GOT3 (cell line): ENCODE results near the gene TRIM28.

ENCODE experiments used
- DNase-seq: peaks from one replicate; lab custom pipeline; 2025; ENCODE audit warnings: mixed read lengths; lab: John Stamatoyannopoulos, UW

Gene TRIM28

DNA sequence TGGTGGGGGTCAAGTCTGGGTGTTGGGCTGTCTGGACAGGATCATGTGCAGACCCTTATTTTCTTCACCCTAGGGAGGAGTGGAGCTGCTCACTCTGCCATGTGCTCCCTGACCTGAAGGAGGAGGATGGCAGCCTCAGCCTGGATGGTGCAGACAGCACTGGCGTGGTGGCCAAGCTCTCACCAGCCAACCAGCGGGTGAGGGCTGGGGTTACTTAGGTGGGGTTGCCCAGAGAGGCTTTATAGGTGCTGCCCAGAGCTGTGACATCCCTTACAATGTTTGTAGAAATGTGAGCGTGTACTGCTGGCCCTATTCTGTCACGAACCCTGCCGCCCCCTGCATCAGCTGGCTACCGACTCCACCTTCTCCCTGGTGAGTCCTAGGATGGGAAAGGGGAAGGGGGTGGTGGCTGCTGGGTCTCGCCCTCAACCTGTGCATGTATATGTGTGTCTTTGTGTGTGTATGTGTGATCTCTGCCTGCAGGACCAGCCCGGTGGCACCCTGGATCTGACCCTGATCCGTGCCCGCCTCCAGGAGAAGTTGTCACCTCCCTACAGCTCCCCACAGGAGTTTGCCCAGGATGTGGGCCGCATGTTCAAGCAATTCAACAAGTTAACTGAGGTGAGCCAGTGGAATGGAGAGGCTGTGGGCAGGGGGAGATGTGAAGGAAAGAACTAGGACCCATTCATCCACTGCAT lies 5.9 kb downstream of the TRIM28 start:
- DNase-seq = no peak

DNA sequence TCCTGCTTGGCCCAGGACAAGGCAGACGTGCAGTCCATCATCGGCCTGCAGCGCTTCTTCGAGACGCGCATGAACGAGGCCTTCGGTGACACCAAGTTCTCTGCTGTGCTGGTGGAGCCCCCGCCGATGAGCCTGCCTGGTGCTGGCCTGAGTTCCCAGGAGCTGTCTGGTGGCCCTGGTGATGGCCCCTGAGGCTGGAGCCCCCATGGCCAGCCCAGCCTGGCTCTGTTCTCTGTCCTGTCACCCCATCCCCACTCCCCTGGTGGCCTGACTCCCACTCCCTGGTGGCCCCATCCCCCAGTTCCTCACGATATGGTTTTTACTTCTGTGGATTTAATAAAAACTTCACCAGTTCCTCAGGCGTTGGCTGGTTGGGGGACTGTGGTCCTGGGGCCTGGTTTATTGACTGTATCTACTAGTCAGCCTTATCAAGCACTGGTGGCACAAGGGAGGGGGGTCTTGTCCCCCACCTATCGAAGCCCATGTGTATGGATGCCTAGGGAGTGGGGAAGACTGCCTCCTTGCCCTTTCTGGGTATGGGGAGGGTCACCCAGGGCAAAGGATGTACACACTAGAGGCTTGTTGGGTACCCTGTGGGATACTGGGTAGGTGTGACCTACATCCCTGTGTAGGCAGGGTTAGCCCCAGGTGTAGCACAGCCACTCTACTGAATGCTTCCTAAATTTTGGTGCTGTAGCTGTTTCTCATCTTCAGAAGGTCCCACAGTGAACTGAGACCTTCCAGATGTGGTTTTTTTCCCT lies 6.7 kb downstream of the TRIM28 start:
- no peak for DNase-seq

DNA sequence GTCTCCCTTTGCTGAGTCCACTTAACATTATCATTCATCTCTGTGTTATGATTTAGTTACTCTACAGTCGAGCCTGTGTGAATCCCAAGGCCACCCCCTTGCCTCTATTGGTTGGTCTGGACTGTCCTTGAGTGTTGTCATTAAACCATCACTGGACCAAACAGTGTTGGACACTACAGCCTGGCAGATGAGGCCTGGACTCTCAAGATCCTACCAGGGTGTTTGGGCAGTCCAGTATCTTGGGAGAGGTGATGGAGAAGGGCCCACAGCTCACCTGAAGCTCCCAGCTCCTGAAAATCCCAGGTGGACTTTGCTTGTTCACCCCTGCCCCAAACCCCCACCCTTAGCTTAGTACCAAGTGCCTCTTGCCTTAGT lies 7.2 kb downstream of the TRIM28 start:
- no peak for DNase-seq

DNA sequence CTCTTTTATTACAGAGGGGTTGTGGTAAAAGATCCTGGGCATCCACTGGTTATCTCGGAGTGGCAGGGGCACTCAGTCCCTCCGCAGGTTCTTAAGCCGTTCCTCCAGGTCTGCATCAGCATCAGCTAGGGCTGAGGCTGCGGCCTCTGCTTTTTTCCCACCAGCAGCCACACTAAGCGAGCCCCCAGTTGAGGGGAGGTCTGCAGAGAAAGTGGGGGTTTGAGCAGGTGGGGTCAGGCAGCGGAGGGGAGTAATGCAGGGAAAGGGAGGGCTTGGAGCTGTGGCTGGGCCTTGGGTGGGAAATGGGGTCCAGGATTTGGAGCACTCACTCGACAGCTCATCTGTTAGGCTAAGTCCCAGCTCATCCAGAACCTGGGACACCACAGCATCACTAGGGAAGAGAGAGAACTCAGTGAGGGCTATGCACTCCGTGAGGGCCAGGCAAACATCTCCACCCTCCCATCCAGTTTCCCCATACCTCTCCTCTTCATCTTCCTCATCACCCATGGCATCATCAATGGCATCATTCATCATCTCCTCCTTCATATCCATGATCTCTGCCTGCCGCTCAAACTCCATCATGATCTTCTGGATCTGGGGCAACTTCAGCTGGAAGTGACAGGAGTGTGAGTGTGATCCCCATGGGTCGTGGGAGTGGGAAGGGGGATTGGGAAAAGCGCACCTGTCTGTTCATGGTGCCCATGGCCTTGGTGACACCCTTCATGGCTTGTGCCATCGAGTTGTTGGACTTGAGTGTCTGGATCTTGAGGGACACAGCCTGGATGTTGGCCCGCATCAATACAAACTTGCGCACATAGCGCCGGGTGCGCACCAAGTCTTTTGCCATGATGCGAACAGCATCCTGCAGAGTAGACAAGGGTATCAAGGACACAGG lies 8.0 kb downstream of the TRIM28 start:
- DNase-seq = no peak

DNA sequence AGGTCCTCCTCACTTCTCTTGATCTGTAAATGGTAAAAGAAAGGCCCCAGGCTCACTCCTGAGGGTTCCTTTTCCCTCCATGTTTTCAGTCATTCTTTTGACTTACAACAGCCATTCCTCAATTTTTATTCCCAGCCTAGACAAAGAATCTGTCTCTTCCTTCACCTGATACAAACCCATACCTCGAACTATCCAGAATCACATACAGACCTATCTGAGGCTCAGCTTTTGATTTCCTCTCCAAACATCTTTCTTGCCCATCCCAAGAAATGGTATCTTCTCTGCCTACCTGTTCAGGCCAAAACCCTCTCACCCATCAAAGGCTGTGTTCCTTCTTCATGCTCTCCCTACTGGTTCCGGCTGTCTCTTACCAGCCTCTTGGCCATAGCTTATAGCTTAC lies 8.8 kb downstream of the TRIM28 start:
- DNase-seq = no peak

DNA sequence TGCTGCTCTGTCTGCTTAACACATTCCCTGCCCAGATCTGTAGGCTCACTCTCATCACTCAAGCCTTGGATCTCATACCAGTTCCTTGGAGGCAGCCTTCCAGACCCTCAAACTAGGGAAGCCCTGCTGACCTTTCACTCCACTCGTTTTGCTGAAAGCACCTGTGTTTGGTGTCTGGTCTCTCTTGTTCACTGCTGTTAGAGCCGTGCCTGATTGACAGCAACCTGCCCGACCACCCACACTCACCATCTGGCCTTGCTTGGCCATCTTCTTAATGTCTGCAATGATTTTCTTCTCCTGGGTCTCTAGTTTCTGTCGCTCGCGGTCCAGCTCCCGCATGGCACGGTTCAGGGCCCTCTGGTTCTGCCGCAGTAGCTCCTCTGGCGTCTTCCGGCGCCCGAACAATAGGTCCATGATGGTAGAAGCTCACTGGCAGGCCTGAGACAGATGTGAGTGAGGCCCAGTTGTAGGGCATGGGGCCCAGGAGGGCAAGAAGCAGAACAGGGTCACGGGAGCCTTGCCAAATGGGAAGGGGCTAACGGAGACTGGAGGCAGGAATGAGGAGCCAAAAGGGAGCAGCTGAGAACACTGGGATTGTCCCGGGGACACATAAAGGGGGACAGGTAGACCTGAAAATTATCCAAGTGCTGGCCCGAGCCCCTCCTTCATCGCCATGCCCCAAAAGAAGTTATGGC lies 10.1 kb downstream of the TRIM28 start:
- DNase-seq = no peak

DNA sequence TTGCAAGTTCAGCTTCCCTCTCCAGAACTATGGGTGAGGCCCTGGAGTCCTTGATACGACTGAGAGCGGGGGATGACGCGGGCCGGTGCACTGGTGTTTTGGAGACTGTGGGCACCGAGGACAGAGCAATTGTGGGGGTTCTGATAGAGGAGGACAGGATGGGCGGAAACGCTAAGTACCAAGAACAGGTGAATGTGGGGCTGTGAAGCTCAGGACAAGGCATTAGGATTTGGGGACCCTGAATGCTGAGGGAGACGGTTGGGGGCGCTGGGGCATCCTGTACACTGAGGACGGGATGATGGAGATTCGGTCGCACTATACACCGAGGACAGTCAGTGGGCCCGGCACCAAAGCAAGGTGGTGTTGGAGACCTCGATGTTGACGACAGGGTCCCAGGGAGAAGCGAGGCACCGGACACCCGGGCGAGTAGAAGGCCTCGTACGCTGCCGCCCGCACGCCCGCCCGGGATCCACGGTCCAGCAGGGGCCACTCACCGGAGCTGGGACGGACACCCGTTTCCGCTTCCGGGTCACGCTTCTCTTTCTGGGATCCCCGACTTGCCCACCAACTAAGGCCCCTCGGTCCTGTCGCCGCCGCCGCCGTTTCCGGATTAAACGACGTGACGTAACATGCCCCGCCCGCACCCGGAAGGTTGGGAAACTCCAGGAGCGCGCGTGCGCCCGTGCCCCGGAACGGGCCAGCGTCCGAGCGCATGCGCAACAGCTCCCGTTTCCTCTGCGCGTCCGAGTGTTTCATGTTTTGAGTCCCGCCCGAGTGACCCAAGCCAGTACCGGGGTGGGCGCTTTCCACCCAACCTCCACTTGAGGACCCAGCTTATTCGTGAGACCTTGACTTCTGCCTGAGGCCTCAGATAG lies 10.9 kb downstream of the TRIM28 start, which contains the start of gene CHMP2A:
TSS of gene CHMP2A (minus strand) at position 612 of the 875 bp plus-strand sequence. CDS start 893 bp downstream, outside the sequence.
- DNase-seq = no peak

DNA sequence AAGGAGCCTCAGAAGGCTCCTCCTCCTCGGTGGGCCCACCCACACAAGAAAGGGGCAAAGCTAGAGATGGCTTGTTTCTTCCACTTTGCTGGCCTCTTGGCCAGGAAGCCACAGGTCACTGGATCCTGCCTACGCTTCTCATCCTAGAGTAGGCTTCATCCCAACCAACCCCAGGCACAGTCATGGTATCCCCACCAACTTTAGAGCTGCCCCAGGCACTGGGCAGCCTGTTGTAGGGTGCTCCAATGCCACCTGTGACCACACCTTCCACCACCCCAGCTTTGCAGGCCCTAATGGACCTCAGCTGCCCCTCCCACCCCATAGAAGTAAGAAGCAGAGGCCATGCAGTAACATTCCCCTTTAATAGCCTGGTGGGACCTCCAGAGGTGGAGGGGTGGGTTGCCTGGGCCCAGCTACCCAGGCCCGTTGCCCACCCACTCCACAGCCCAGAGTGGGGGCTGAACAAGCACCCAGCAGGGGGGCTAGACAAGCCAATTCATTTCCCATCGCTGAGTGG lies 11.6 kb downstream of the TRIM28 start:
- no peak for DNase-seq

DNA sequence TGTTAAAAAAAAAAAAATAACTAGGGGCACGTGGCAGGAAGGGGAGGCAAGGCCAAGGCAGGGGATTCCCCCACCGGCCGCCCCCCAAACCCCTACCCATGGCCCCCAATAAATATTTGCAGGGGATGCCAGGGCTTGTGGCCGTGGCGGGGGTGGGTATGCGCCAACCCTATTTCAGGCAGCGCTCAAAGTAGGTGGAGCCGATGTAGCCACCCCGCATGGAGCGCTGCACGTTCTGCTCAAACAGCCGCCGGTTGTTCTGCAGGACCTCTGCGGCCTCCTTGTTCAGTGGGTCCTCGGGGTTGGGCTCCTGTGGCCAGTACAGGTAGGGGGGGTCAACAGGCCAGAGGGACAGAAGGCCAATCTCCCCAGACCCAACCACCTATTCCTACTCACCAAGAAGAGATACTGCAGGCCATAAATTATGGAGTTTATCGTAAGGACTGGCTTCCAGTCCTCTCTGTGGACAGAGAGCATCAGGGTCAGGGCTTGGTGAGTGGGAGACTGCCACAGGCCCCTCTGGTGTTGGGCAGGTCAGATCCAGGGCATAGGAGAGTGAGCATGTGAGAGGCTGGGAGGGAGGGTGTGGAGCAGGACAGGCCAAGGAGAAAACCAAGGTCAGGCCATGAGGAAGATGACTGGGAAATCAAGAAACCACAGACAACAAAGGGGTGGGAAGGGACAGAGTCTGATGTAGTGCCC lies 12.2 kb downstream of the TRIM28 start:
- no peak for DNase-seq

DNA sequence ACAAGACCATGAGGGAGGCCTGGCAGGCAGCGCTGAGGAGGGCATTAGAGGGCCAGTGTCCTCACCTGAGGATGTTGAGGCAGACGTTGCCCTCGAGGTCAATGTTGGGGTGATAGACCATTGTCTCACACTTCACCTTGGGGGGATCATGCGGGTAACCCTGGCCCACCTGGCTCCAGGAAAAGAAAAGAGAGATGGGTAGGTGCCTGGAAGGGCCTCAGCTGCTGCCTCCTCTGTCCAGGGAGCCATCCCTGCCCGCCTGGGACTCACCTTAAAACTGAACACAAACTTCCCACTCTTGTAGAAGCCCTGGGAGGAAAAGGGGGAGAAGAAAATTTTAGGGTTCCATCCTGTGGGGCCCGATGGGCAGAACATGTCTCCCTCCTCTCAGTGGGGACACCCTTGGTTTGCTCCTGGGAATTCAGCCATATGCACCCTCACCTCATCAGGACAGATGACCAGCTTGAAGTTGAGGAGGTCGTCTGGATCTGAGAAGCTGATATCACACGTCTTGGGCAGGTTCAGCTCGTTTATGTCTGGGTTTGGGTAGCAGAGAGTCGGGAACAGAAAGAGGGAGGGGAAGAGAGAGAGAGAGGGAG lies 12.9 kb downstream of the TRIM28 start:
- DNase-seq = no peak

DNA sequence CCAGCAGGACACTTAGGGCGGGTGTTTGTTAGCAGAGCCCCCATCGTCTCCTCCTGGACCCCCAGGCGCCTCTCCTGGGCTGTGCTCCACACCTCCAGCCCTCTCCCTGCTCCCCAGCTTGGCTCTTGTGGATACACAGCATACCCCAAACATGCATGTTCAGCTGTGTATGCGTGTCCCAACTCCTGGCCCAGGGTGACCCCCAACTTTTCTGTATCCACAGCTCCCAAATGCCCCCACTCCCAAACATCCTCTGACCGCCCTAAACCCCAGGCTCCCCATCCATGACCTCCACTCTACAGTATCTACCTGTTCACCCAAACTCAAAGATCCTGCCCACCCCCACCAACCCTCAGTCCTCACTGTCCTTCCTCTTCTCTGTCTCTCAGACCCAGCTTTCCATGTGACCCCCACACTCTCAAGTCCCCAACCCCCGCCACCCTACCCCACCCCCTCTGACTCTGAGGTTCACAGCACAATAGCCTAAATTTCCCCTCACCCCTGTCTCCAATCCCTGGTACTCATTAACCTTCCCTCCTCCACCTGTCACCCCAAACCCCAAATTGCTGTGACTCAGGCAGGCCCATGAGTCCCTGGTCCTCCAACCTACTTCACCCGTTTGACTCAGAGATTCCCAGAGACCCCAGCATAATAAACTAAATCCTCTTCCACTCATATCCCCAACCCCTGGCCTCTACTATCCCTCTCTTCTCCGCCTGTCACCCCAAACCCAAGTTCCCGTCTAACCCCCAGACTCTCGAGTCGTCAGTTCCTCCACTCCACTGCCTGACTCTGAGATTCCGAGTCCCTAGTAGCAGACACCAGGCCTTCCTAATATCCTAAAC lies 13.6 kb downstream of the TRIM28 start:
- DNase-seq = no peak

DNA sequence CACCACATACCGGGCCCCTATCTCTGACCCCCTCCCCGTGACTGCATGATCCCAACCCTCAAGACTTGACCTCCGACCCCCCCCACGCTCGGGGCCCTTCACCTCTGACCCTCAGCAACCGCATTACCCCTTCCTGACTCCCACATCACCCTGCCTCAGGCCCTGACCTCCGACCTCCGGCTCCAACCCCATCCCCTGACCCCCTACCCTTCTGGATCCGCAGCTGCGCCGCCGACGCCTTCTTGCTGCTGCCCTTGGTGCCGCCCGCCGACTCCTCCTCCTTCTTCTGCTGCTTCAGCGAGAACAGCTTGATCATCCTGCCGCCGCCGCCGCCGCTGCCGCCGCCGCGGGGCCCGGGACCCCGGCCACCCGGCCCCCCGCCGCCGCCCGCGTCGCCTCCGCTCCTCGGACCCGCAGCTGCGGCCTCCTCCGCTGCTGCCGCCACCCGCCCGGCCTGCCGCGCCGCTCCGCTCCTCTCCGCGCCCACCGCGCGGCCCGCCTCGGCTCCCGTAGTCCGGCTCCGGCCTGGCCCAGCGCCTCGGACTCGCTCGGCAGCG lies 14.3 kb downstream of the TRIM28 start, which contains the start of gene UBE2M:
TSS of gene UBE2M (minus strand) at position 546 of the 557 bp plus-strand sequence. CDS start at position 316, 230 bp downstream.
- no peak for DNase-seq

DNA sequence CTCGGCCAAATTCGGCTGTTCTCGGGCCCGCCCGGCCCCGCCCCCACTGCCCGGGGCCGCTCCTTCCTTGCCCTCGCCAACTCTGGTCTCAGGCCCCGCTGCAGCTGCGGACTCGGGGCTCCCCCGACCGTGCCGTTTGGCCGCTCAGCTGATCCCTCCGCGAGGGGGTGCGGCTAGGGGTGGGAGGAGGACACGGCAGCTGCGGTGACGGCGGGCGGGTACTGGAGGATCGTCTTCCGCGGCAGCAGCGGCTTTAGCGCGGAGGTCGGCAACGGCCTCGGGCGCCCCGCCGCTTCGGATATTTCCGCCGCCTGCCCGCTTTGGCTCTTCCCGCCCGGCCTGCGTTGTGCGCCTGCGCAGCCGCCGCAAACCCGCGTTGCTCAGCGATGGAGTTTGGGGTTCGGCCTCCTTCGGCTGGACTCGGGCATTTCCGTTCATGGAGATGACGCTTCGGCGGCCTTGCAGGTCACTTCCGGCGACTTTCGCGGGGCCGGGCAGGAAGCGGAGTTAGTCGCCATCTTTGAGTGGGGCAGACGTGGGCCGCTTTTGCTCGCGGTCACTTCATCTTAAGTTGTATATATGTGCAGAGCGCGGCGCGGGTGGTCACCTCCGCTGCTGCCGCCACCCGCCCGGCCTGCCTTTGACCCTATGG lies 14.9 kb downstream of the TRIM28 start:
- DNase-seq = no peak

DNA sequence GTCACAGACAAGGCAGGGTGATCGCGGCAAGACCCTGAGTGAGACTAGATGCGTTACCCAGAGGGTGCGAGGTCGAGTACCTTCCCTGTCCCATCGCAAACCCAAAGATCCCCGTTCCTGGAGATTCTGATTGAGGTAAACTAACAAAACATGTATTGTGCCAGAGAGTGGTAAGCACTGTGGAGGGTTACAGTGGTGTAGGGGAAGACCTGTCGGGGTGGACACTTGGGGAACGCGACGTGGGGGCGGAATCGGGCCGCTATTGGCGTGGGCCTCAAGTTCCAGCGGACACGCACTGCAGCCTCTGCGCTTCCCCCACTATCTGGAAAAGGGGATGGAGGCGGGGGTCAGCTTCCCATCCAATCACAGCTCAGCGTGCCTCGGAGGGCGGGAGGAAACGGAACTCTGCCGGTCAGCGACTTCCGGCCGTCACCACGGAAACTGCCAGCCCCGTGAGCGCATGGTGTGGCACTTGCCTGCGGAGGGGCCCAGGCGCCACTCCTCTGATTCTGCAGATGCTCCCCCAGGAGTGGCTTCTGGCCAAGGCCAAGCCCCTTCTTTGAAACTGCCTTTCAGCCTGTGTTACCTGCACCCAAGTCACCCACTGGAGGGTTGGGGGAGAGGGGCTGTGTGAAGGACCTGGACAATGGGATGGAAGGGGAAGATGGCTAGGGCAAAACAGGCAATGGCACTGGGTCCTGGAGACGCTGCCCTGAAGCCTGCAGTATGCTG lies 15.6 kb downstream of the TRIM28 start:
- DNase-seq = no peak

DNA sequence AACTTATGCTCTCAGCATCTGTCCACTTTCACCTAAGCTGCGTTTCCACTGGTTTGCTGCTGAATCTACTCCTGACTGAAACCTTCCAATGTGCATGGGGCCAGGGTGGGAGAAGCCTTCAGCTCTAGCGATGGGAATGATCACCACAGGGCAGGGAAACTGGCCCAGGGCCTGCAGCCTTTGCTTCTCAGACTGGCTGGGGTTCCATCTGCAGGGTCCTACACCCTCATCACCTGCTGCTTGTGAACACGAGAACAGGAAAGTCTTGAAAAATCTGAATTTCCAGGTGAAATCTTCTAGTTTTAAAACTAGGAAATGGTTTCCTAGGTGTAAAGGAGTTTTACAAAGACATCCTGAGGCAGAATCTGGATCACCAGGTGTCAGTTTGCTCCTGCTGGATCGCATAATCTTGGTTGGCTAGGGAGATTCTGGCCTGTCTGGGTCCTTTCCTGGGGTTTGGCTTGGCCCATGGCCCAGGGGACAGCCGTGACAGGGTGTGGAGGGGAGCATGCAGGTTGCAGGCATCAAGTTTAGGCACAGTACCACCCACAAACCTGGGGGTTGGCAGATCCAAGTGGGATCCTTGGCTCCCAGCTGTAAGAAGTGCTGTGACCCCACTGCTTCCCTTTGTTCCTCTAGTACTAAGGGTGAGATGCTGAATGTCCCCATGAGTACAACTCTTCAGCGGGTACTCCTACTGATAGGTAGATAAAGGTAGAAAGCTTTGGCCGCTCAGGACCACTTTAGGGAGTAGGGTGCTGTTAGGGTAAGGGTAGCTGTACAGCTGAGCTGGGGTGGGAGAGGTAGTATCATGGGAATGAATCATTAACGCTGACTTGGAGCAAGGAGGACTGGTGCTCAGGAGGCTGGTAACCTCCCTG lies 16.4 kb downstream of the TRIM28 start:
- no peak for DNase-seq

DNA sequence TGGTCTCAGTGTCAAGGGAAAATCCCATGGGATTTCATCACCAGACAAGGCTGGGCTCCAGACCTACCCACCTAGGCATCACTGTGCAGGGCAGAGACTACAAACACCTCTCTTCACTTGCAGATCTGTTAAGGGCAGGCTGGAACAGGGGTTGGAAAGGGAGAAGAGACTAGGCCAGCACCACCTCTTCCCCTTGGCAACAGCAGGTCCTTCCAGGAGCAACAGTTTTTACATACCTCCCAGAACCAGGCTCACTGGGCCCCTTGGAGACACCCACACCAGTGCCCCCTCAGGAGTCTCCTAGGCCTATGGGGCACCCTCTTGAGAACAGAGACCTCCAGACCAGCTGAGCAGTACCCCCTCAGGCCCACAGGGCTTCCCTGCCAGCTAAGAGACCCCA lies 17.1 kb downstream of the TRIM28 start:
- DNase-seq = no peak
